Calu3 (cell line): ENCODE measurements around the gene TNFRSF12A. TPM values are rescaled to one million over a fixed set of nuclear protein-coding genes. Genes with fewer than 3 reads are reported as not detected.

Experiments used
- BruUV-seq: library from RNA; stranded (reverse); fragments of 400-500 nt; replicated peaks from 2 replicates; lab custom pipeline; 2021; lab: Mats Ljungman, UMichigan
- CTCF ChIA-PET: fragments of 300-600 bp; sonication (Branson Sonifier 250); formaldehyde crosslinking; loops from one replicate; lab custom pipeline; 2022; ENCODE audit warnings: antibody characterized with exemption; lab: Charles Lee
- DNase-seq: peaks from one replicate; pipeline ENCODE4 v3.0.0; 2022
- H3K27ac Mint-ChIP-seq: one replicate; pipeline ENCODE4 v1.8.0; 2022; ENCODE audit warnings: mixed read lengths; ENCODE audit not compliant: unreplicated experiment
- H3K27me3 Mint-ChIP-seq: one replicate; pipeline ENCODE4 v1.8.0; 2022; ENCODE audit warnings: mixed read lengths; ENCODE audit not compliant: unreplicated experiment
- H3K36me3 Mint-ChIP-seq: one replicate; pipeline ENCODE4 v1.8.0; 2022; ENCODE audit warnings: mild to moderate bottlenecking, moderate library complexity, mixed read lengths; ENCODE audit not compliant: insufficient read depth, unreplicated experiment
- H3K4me1 Mint-ChIP-seq: one replicate; pipeline ENCODE4 v1.8.0; 2022; ENCODE audit warnings: mild to moderate bottlenecking, low read depth, mixed read lengths; ENCODE audit not compliant: unreplicated experiment
- H3K4me3 Mint-ChIP-seq: one replicate; pipeline ENCODE4 v1.8.0; 2022; ENCODE audit warnings: mild to moderate bottlenecking, low read depth, moderate library complexity, mixed read lengths; ENCODE audit not compliant: unreplicated experiment
- H3K9me3 Mint-ChIP-seq: one replicate; pipeline ENCODE4 v1.8.0; 2022; ENCODE audit warnings: low read depth, mixed read lengths; ENCODE audit not compliant: unreplicated experiment
- intact Hi-C: fragments of 100-400 bp; cut with micrococcal nuclease; formaldehyde crosslinking; loops from one replicate; pipeline ENCODE4 v1.10.0; 2022; ENCODE audit not compliant: unreplicated experiment
- total RNA-seq: library from RNA; stranded (reverse); gene quantifications from 2 replicates; pipeline ENCODE4 v1.2.3, GENCODE V29; 2022
- TF ChIP-seq, protein P1 (sequence below): fragments of 200-600 bp; IDR thresholded peaks from one replicate; pipeline ENCODE4 v1.8.0; 2022; ENCODE audit warnings: antibody characterized with exemption; ENCODE audit not compliant: unreplicated experiment

The TNFRSF12A gene
- total RNA-seq, 1 experiment from 2014 or later, result 478 TPM

DNA sequence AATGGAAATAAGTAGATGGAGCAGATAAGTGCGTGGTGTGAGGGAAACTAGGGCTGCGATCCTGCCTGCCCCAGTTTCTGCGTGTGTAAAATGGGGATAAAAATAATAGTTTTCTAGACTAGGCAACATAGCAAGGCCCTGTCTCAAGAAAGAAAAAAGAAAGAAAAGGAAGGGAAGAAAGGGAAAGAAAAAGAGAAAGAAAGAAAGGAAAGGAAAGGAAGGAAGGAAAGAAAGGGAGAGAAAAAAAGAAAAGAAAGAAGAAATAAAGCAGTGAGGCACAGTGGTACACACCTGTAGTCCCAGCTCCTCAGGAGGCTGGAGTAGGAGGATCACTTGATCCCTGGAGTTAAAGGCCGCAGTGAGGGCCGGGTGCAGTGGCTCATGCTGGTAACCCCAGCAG lies 37.8 kb upstream of the TNFRSF12A start:
- TF ChIP-seq, protein P1, sequence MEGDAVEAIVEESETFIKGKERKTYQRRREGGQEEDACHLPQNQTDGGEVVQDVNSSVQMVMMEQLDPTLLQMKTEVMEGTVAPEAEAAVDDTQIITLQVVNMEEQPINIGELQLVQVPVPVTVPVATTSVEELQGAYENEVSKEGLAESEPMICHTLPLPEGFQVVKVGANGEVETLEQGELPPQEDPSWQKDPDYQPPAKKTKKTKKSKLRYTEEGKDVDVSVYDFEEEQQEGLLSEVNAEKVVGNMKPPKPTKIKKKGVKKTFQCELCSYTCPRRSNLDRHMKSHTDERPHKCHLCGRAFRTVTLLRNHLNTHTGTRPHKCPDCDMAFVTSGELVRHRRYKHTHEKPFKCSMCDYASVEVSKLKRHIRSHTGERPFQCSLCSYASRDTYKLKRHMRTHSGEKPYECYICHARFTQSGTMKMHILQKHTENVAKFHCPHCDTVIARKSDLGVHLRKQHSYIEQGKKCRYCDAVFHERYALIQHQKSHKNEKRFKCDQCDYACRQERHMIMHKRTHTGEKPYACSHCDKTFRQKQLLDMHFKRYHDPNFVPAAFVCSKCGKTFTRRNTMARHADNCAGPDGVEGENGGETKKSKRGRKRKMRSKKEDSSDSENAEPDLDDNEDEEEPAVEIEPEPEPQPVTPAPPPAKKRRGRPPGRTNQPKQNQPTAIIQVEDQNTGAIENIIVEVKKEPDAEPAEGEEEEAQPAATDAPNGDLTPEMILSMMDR, result no peak
- intact Hi-C loops, result no loop called here
- no peak for DNase-seq
- no peak overlapping the region for H3K4me3 Mint-ChIP-seq
- no TSS peak for BruUV-seq
- H3K9me3 Mint-ChIP-seq, result no peaks in the 10 kb centered on the region
- H3K27me3 Mint-ChIP-seq, result no peaks in the 10 kb centered on the region
- H3K36me3 Mint-ChIP-seq, result peaks cover 37% of the 10 kb centered on the region
- H3K27ac Mint-ChIP-seq, result no peak overlapping the region
- CTCF ChIA-PET, result interaction anchor here (0.7 to 2.1 kb wide), 2 partner anchors 12 to 149 kb away, joined by 9 to 10 read pairs; no protein-coding TSS in a partner anchor
- peaks cover 34% of the 10 kb centered on the region for H3K4me1 Mint-ChIP-seq

DNA sequence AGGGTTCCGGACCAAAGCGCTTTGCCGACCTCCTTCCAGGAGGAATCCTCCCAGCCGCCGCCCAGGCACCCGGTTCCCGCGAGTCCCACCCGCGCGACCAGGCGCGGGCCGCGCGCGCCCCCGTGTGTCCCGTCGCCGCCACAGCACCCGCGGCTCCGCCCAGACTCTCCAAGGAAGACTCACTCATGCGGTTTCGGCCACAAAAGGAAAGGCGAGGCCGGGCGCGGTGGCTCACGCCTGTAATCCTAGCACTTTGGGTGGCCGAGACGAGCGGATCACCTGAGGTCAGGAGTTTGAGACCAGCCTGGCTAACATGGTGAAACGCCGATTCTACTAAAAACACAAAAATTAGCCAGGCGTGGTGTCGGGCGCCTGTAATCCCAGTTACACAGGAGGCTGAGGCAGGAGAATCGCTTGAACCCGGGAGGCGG lies 36.4 kb upstream of the TNFRSF12A start:
- H3K4me1 Mint-ChIP-seq, result peaks cover 26% of the 10 kb centered on the region
- peak overlapping the region; percentile 61 for H3K27ac Mint-ChIP-seq
- peak; percentile 89 for DNase-seq
- BruUV-seq, result no TSS peak
- H3K4me3 Mint-ChIP-seq, result peak overlapping the region; percentile 67
- CTCF ChIA-PET, result interaction anchor here (0.6 to 2.1 kb wide), 2 partner anchors 14 to 409 kb away, joined by 3 to 10 read pairs; no protein-coding TSS in a partner anchor
- peaks cover 37% of the 10 kb centered on the region for H3K36me3 Mint-ChIP-seq
- TF ChIP-seq, protein P1, result peak; percentile 97
- H3K27me3 Mint-ChIP-seq, result no peaks in the 10 kb centered on the region
- no peaks in the 10 kb centered on the region for H3K9me3 Mint-ChIP-seq
- intact Hi-C loops, result no loop called here

DNA sequence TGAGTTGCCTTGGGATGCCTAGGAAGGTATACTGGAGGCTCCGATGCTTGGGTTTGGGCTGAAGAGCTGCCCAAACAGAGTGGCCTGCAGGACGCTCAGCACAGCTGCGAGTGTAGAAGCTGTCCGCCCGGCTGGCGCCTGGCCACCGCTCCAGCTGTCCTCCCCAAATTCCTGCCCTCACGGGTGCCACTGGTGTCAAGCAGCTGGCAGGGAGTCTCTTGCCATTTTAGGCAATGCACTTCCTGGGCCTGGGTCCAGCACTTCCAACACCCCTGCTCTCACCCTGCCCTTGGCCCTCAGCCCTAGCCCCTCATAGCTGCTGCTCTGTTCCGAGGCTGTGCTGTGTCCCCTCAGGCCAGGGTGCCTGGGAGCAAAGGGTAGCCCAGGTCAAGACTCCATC lies 34.7 kb upstream of the TNFRSF12A start:
- Mint-ChIP-seq H3K27me3 (no peaks in the 10 kb centered on the region), H3K27ac (no peak overlapping the region), H3K4me1 (peaks cover 26% of the 10 kb centered on the region), H3K36me3 (peaks cover 30% of the 10 kb centered on the region), H3K9me3 (no peaks in the 10 kb centered on the region), H3K4me3 (no peak overlapping the region)
- intact Hi-C loops, result no loop called here
- DNase-seq, result no peak
- CTCF ChIA-PET, result no interaction called here
- TF ChIP-seq, protein P1, result no peak
- BruUV-seq, result no TSS peak

DNA sequence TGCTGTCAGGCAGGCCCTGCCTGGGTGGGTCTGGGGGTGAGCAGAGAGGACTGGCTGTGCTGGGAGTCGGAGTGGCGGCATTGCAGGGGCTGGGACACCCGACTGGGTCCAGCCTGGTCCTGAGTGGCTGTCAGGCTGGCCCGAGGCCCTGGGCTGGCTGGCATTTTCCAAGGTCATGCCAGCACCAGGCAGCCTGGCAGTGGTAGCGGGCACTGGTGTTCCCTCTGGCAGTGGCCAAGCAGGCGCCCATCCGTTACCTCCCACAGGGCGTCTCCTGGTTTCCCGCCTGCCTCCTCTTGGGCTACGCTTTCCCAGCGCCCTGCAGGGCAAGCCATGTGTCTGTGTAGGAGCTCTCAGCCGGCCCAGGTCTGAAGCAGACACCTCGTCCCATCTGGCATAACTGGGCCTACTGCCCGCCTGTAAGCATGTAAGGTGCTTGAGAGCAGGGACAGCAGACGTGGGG lies 34.2 kb upstream of the TNFRSF12A start:
- H3K36me3 Mint-ChIP-seq, result peaks cover 25% of the 10 kb centered on the region
- CTCF ChIA-PET, result no interaction called here

More for the DNA sequence above, 34.2 kb upstream of the TNFRSF12A start:
- BruUV-seq, result no TSS peak
- H3K4me3 Mint-ChIP-seq, result no peak overlapping the region
- no peak for DNase-seq
- no peaks in the 10 kb centered on the region for H3K9me3 Mint-ChIP-seq
- peaks cover 25% of the 10 kb centered on the region for H3K4me1 Mint-ChIP-seq
- H3K27ac Mint-ChIP-seq, result no peak overlapping the region
- intact Hi-C loops, result no loop called here
- TF ChIP-seq, protein P1, result no peak
- no peaks in the 10 kb centered on the region for H3K27me3 Mint-ChIP-seq
